B cell (primary cell): ENCODE data around the gene SLC2A14. TPM values are rescaled to one million over a fixed set of nuclear protein-coding genes. Genes with fewer than 3 reads are reported as not detected.
"Not testable (repeated sequence)": the region's sequence is repeated elsewhere in the genome, so short reads cannot be mapped to it uniquely, and the experiment has no call there.

Source experiments
- ATAC-seq: fragments of 200-7000 bp; cut with Tn5 transposase; one replicate; pipeline ENCODE4 v1.10.0; 2021; ENCODE audit warnings: low read depth, mild to moderate bottlenecking, moderate number of reproducible peaks, moderate library complexity
- CTCF ChIA-PET: fragments of 350-600 bp; sonication (Branson Sonifier 250); formaldehyde crosslinking; loops from one replicate; lab custom pipeline; 2021; ENCODE audit warnings: antibody characterized with exemption, inconsistent platforms; lab: Charles Lee
- POLR2A ChIA-PET: fragments of 350-600 bp; sonication (Branson Sonifier 250); formaldehyde crosslinking; loops from one replicate; lab custom pipeline; 2021; ENCODE audit warnings: antibody characterized with exemption; lab: Charles Lee
- DNase-seq: peaks from one replicate; pipeline ENCODE4 v3.0.0; 2013
- H2AFZ ChIP-seq: 2 replicates; pipeline ENCODE4 v1.6.1; 2012; ENCODE audit warnings: mild to moderate bottlenecking, low read depth, low read length; ENCODE audit not compliant: insufficient read depth, poor library complexity, severe bottlenecking
- H3K27ac ChIP-seq, 2 donors: 1 replicate in 1 of 2; 2 replicates in 1 of 2; pipeline ENCODE4 v1.5.1; 2012 to 2013; ENCODE audit warnings: low read length in 2 of 2, mild to moderate bottlenecking in 2 of 2, moderate library complexity in 1 of 2
- H3K27me3 ChIP-seq, 4 experiments: fragments of 200-600 bp in 1 of 4; sonication (generic) in 1 of 4; replicated peaks in 1 of 4; 1 replicate in 2 of 4; 2 replicates in 2 of 4; pipeline versions ENCODE4 v1.6.1 to v1.7.0; 2013 to 2016; ENCODE audit warnings: low read length in 3 of 4, mild to moderate bottlenecking in 2 of 4, mixed read lengths in 1 of 4, moderate library complexity in 1 of 4; ENCODE audit not compliant: insufficient read depth in 4 of 4, control insufficient read depth in 3 of 4; ENCODE audit errors: control extremely low read depth in 1 of 4
- H3K36me3 ChIP-seq, 2 experiments: replicated peaks in 1 of 2; 1 replicate in 1 of 2; 2 replicates in 1 of 2; pipeline versions ENCODE4 v1.6.1 to v1.7.1; 2013; ENCODE audit warnings: low read length in 1 of 2; ENCODE audit not compliant: insufficient read depth in 2 of 2, control insufficient read depth in 1 of 2; ENCODE audit errors: control extremely low read depth in 1 of 2, extremely low read depth in 1 of 2
- H3K4me1 ChIP-seq, 2 donors: fragments of 200-600 bp in 1 of 2; sonication (generic) in 1 of 2; 1 replicate in 1 of 2; 2 replicates in 1 of 2; pipeline versions ENCODE4 v1.5.1 to v1.6.1; 2013 to 2017; ENCODE audit warnings: low read length in 2 of 2; ENCODE audit not compliant: control insufficient read depth in 2 of 2, insufficient read depth in 2 of 2
- H3K4me2 ChIP-seq: replicated peaks from 2 replicates; pipeline ENCODE3; 2012; ENCODE audit warnings: mild to moderate bottlenecking, low read depth, low read length; ENCODE audit not compliant: poor library complexity, severe bottlenecking
- H3K4me3 ChIP-seq, 5 experiments: fragments of 200-600 bp in 1 of 5; sonication (generic) in 1 of 5; 1 replicate in 3 of 5; 2 replicates in 2 of 5; pipeline versions ENCODE4 v1.5.1 to v1.7.0; 2011 to 2016; ENCODE audit warnings: low read length in 4 of 5, mild to moderate bottlenecking in 4 of 5, low read depth in 2 of 5, control low read depth in 1 of 5, moderate library complexity in 1 of 5; ENCODE audit not compliant: insufficient read depth in 1 of 5; ENCODE audit errors: control extremely low read depth in 1 of 5, extremely low read depth in 1 of 5
- H3K79me2 ChIP-seq: fragments of 200-600 bp; sonication (generic); one replicate; pipeline ENCODE4 v1.6.0; 2016; ENCODE audit warnings: low read length; ENCODE audit not compliant: control insufficient read depth, insufficient read depth
- H3K9ac ChIP-seq: fragments of 200-600 bp; sonication (generic); 2 replicates; pipeline ENCODE4 v1.6.1; 2017; ENCODE audit warnings: mild to moderate bottlenecking, low read length, moderate library complexity
- H3K9me3 ChIP-seq, 3 donors: one replicate each; pipeline versions ENCODE4 v1.6.1 to v1.7.1; 2013; ENCODE audit warnings: low read length in 2 of 3; ENCODE audit not compliant: control insufficient read depth in 2 of 3, insufficient read depth in 1 of 3; ENCODE audit errors: control extremely low read depth in 1 of 3
- H4K20me1 ChIP-seq: 2 replicates; pipeline ENCODE4 v1.6.0; 2012; ENCODE audit warnings: mild to moderate bottlenecking, low read length; ENCODE audit not compliant: insufficient read depth, control insufficient read depth, poor library complexity, severe bottlenecking
- H3K27ac Mint-ChIP-seq: one replicate; pipeline ENCODE4 v1.8.0; 2021; ENCODE audit warnings: mixed read lengths
- H3K27me3 Mint-ChIP-seq: one replicate; pipeline ENCODE4 v1.8.0; 2021; ENCODE audit warnings: mixed read lengths
- H3K4me1 Mint-ChIP-seq: one replicate; pipeline ENCODE4 v1.8.0; 2021; ENCODE audit warnings: mixed read lengths
- H3K4me3 Mint-ChIP-seq: one replicate; pipeline ENCODE4 v1.8.0; 2021; ENCODE audit warnings: mixed read lengths
- H3K9me3 Mint-ChIP-seq: one replicate; pipeline ENCODE4 v1.8.0; 2022; ENCODE audit warnings: mixed read lengths; ENCODE audit not compliant: insufficient read depth
- CTCF ChIP-seq: fragments of 200-600 bp; IDR thresholded peaks from one replicate; pipeline ENCODE4 v1.8.0; 2022; ENCODE audit warnings: antibody characterized with exemption, mild to moderate bottlenecking
- EZH2 ChIP-seq: IDR thresholded peaks from 2 replicates; pipeline ENCODE4 v1.6.1; 2012; ENCODE audit warnings: borderline replicate concordance, low read depth, mild to moderate bottlenecking, moderate library complexity, low read length; ENCODE audit not compliant: insufficient read depth, poor library complexity, severe bottlenecking
- WGBS: methylation state at CpG from one replicate; pipeline ENCODE4 v1.1.5; 2013; ENCODE audit warnings: missing lambda C conversion rate; ENCODE audit not compliant: insufficient coverage; 5-methylcytosine and 5-hydroxymethylcytosine counted together
- intact Hi-C: fragments of 100-400 bp; cut with micrococcal nuclease; formaldehyde crosslinking; loops from one replicate; pipeline ENCODE4 v1.10.0; 2022
- polyA plus RNA-seq: library from polyadenylated mRNA; depleted of rRNA; stranded (reverse); fragments of >200 nt; gene quantifications from 2 replicates; pipeline ENCODE4 v1.2.3, GENCODE V29; 2012
- total RNA-seq, 2 donors: library from RNA; stranded (reverse); fragments of 120-200 nt in 1 of 2; gene quantifications; 1 replicate in 1 of 2; 2 replicates in 1 of 2; pipeline versions ENCODE4 v1.2.3 to v1.2.4, GENCODE V29; 2013 to 2022

SLC2A14 gene
- total and polyA plus RNA-seq, 2 donors (not counting 1 experiment from before 2014, with no cell fraction given) = 2.5 to 4.7 TPM

- Mint-ChIP-seq H3K4me1 (no peaks in the 10 kb centered on the region), H3K27ac (no peak overlapping the region), H3K27me3 (peaks cover 3% of the 10 kb centered on the region), H3K4me3 (no peak overlapping the region), H3K9me3 (no peaks in the 10 kb centered on the region)
- Histone ChIP-seq H3K79me2 (no peaks in the 10 kb centered on the region), H3K4me3 (no peak overlapping the region), H4K20me1 (no peaks in the 10 kb centered on the region), H3K4me1 (no peaks in the 10 kb centered on the region), H3K36me3 (no peaks in the 10 kb centered on the region), H3K9me3 (no peaks in the 10 kb centered on the region), H2AFZ (no peak overlapping the region), H3K27ac (no peak overlapping the region), H3K27me3 (no peaks in the 10 kb centered on the region), H3K9ac (no peak overlapping the region), H3K4me2 (no peak overlapping the region)
- POLR2A ChIA-PET = no interaction called here
- CTCF ChIA-PET = interaction anchor here (0.7 kb wide), 1 partner anchor 828 kb away, joined by 3 read pairs; no protein-coding TSS in a partner anchor
- no peak for TF ChIP-seq CTCF
- no peak for TF ChIP-seq EZH2
- ATAC-seq (no peak), DNase-seq (peak; percentile 59)
- intact Hi-C loops = no loop called here
- no CpG with 5 or more reads among the region's 3 CpGs for WGBS
These were observed 34.3 kb upstream of the SLC2A14 start for GRCh38 chr12:7907009-7907408.

GRCh38 chr12:7906303-7906702 lies 33.6 kb upstream of the SLC2A14 start:
- H3K27me3 Mint-ChIP-seq, intact Hi-C loops, H3K36me3 ChIP-seq, H3K27ac ChIP-seq, DNase-seq, H3K27me3 ChIP-seq, H4K20me1 ChIP-seq, H3K27ac Mint-ChIP-seq, POLR2A ChIA-PET, H3K4me2 ChIP-seq, ATAC-seq, H3K9ac ChIP-seq, H2AFZ ChIP-seq, H3K4me3 ChIP-seq, CTCF ChIA-PET, H3K4me3 Mint-ChIP-seq, H3K4me1 ChIP-seq, H3K9me3 Mint-ChIP-seq, H3K79me2 ChIP-seq, H3K4me1 Mint-ChIP-seq, H3K9me3 ChIP-seq: not testable (repeated sequence)
- 86% methylated on average over 4 of the region's 4 CpGs for WGBS

- H3K4me1 ChIP-seq, H3K27me3 Mint-ChIP-seq, H3K4me1 Mint-ChIP-seq, H3K9me3 Mint-ChIP-seq, DNase-seq, H3K27me3 ChIP-seq, intact Hi-C loops, H3K4me3 ChIP-seq, H3K36me3 ChIP-seq, POLR2A ChIA-PET, H3K27ac Mint-ChIP-seq, H2AFZ ChIP-seq, ATAC-seq, H4K20me1 ChIP-seq, H3K27ac ChIP-seq, H3K79me2 ChIP-seq, H3K9me3 ChIP-seq, H3K9ac ChIP-seq, H3K4me3 Mint-ChIP-seq, H3K4me2 ChIP-seq: not testable (repeated sequence)
- CTCF ChIA-PET = interaction anchor here (0.7 to 1.1 kb wide), 3 partner anchors 18 to 107 kb away, joined by 3 to 5 read pairs (median 4); no protein-coding TSS in a partner anchor
- WGBS = no CpG with 5 or more reads among the region's 5 CpGs
These were observed 32.9 kb upstream of the SLC2A14 start for GRCh38 chr12:7905600-7906125.
